ENCODE data around the gene RHBDL3. TPM values are rescaled to one million over a fixed set of nuclear protein-coding genes. Genes with fewer than 3 reads are reported as not detected.

The RHBDL3 gene
- total RNA-seq, 1 experiment from 2014 or later, result 12.5 TPM

GRCh38 chr17:32311028-32311536, 45.5 kb downstream of the RHBDL3 start:
- no peak overlapping the region for H2BK120ac ChIP-seq (ENCODE audit: low read depth, low read length, poor library complexity, severe bottlenecking)
- no peaks in the 10 kb centered on the region for H3K27me3 ChIP-seq (ENCODE audit: insufficient read depth, low read length)
- H4K91ac ChIP-seq (ENCODE audit: insufficient read length, low read depth, low read length), result no peak overlapping the region
- no peak overlapping the region for H2BK15ac ChIP-seq (ENCODE audit: low read depth, low read length)
- H4K5ac ChIP-seq (ENCODE audit: insufficient read length, low read depth, low read length), result no peak overlapping the region
- no peaks in the 10 kb centered on the region for H3K9me3 ChIP-seq (ENCODE audit: control insufficient read depth, low read depth, low read length)
- Mint-ChIP-seq H3K4me1 (peaks cover 37 to 40% of the 10 kb centered on the region in 2 experiments), H3K27ac (peak overlapping the region; percentile 34 to 54 (median 48); a peak in 4 of 7 replicates), H3K4me3 (peak overlapping the region; percentile 10 to 30; a peak in 4 of 5 replicates), H3K9me3 (no peaks in the 10 kb centered on the region), H3K27me3 (ENCODE audit: low read depth) (peaks cover 5% of the 10 kb centered on the region), H3K36me3 (ENCODE audit: insufficient read depth in 1 of 3, low read depth in 3 of 3) (peaks cover 5 to 24% (median 8%) of the 10 kb centered on the region in 3 experiments; a peak in 4 of 7 replicates)
- no peak overlapping the region for H2BK12ac ChIP-seq (ENCODE audit: insufficient read length, low read depth, low read length)
- no peak overlapping the region for H3T11ph ChIP-seq (ENCODE audit: low read length)
- no peak overlapping the region for H2AK5ac ChIP-seq (ENCODE audit: insufficient read length, low read length)
- H3K79me1 ChIP-seq (ENCODE audit: insufficient read depth, low read depth, low read length, poor library complexity, severe bottlenecking), result no peaks in the 10 kb centered on the region
- H3K27ac ChIP-seq (ENCODE audit: insufficient read length, low read depth, low read length), result no peak overlapping the region
- no peak overlapping the region for H3K9ac ChIP-seq (ENCODE audit: extremely low read depth, insufficient read length, low read length)
- H2BK20ac ChIP-seq (ENCODE audit: low read depth, low read length, poor library complexity, severe bottlenecking), result no peak overlapping the region
- H3K14ac ChIP-seq (ENCODE audit: insufficient read depth, low read length), result no peak overlapping the region
- no peak overlapping the region for H2AFZ ChIP-seq (ENCODE audit: low read length)
- H3K79me2 ChIP-seq (ENCODE audit: insufficient read depth, low read length), result no peaks in the 10 kb centered on the region
- H3K23me2 ChIP-seq (ENCODE audit: insufficient read length, low read depth, low read length, poor library complexity, severe bottlenecking), result no peaks in the 10 kb centered on the region
- no peak for TF ChIP-seq CTCF (conservative IDR thresholded peaks at IDR 0.05)
- WGBS (ENCODE audit: extremely low coverage, insufficient read length, low lambda C conversion rate), result no CpG with 5 or more reads among the region's 9 CpGs
- no peak overlapping the region for H3K23ac ChIP-seq (ENCODE audit: insufficient read length, low read depth, low read length)
- H3K18ac ChIP-seq (ENCODE audit: insufficient read length, low read depth, low read length), result no peak overlapping the region
- H3K56ac ChIP-seq (ENCODE audit: insufficient read length, low read depth, low read length), result no peak overlapping the region
- H4K8ac ChIP-seq (replicated peaks; ENCODE audit: insufficient read length, low read depth, low read length), result no peak overlapping the region
- H3K4ac ChIP-seq (ENCODE audit: low read depth, low read length), result no peak overlapping the region
- H3K4me2 ChIP-seq (ENCODE audit: insufficient read depth, insufficient read length, low read length), result peak overlapping the region; percentile 21
- no peak overlapping the region for H2BK5ac ChIP-seq (ENCODE audit: insufficient read length, low read length)
- H3K4me1 ChIP-seq (ENCODE audit: insufficient read depth, low read length), result peaks cover 15% of the 10 kb centered on the region
- H4K20me1 ChIP-seq (ENCODE audit: control insufficient read depth, insufficient read depth, insufficient read length), result no peaks in the 10 kb centered on the region
- DNase-seq, result no peak
